ENCODE data around the gene DPH3. TPM values are rescaled to one million over a fixed set of nuclear protein-coding genes. Genes with fewer than 3 reads are reported as not detected.

Gene DPH3
- polyA plus RNA-seq, 1 of the 3 experiments (the other 2 are of a cell fraction): 8.5 TPM

DNA sequence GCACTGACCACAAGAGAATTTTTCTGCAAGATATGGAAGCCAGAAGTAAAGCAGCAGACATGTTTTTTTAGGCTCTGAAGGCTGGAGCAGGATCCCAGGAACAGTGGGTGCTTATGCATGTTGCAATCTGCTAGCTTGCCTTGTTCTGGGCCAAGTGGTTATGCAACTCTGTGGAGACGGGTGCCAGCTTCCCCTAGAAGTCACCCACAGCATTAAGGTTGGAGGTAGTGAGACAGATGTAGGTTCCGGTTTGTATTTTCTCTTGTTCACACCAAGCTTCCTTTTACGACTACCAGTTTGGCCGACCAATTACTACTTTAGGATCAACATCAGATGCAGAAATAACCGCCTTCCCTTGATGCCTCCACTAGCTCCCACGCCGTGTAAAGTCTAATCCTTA is 11.1 kb downstream of the DPH3 start:
- CTCF ChIA-PET: no interaction called here
- no peak overlapping the region for H3K27ac ChIP-seq (ENCODE audit: low read depth in 2 of 2, low read length in 1 of 2)
- H3F3A ChIP-seq (replicated peaks; ENCODE audit: insufficient read depth): no peaks in the 10 kb centered on the region
- no peaks in the 10 kb centered on the region for H3K79me2 ChIP-seq (ENCODE audit: insufficient read depth)
- no peak overlapping the region for H3K4me2 ChIP-seq
- H3K9me2 ChIP-seq: no peaks in the 10 kb centered on the region
- H4K20me1 ChIP-seq (ENCODE audit: insufficient read depth): no peaks in the 10 kb centered on the region
- H3K9ac ChIP-seq: no peak overlapping the region
- POLR2A ChIA-PET: no interaction called here
- H2AFZ ChIP-seq (ENCODE audit: low read depth): no peak overlapping the region
- peaks cover 6 to 9% of the 10 kb centered on the region in 2 experiments for H3K36me3 ChIP-seq (replicated peaks in 1 of 2; ENCODE audit: control insufficient read depth in 1 of 2, insufficient read depth in 2 of 2, low read length in 1 of 2)
- no peaks in the 10 kb centered on the region for H3K9me3 ChIP-seq
- DNase-seq: no peak
- no peak overlapping the region for H3K4me3 ChIP-seq (ENCODE audit: low read depth in 2 of 2, low read length in 1 of 2)
- no peaks in the 10 kb centered on the region for H3K4me1 ChIP-seq (ENCODE audit: control insufficient read depth in 1 of 2, insufficient read depth in 2 of 2, low read depth in 1 of 2, low read length in 1 of 2)
- 96% methylated on average over 6 of the region's 7 CpGs for WGBS (ENCODE audit: low lambda C conversion rate)
- TF ChIP-seq NFIC (IDR thresholded peaks at IDR 0.05; ENCODE audit: borderline replicate concordance) (no peak), RCOR1 (IDR thresholded peaks at IDR 0.05; ENCODE audit: low read length) (no peak), MXI1 (IDR thresholded peaks at IDR 0.05; ENCODE audit: low read depth, low read length) (no peak), TCF12 (IDR thresholded peaks at IDR 0.05) (no peak), CHD2 (IDR thresholded peaks at IDR 0.05; ENCODE audit: low read length, partially characterized antibody) (no peak), GATA2 (CRISPR knock-in tag; IDR thresholded peaks at IDR 0.05) (no peak), FOSL2 (IDR thresholded peaks at IDR 0.05; ENCODE audit: borderline replicate concordance, low read depth) (no peak), YY1 (IDR thresholded peaks at IDR 0.05; ENCODE audit: low read depth) (no peak), TEAD4 (IDR thresholded peaks at IDR 0.05; ENCODE audit: borderline replicate concordance, insufficient read depth) (no peak), FOXM1 (IDR thresholded peaks at IDR 0.05; ENCODE audit: low read depth) (no peak)
- TF ChIP-seq, protein P1, sequence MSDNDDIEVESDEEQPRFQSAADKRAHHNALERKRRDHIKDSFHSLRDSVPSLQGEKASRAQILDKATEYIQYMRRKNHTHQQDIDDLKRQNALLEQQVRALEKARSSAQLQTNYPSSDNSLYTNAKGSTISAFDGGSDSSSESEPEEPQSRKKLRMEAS (IDR thresholded peaks at IDR 0.05; ENCODE audit: low read depth): no peak
- TF ChIP-seq, protein P2, sequence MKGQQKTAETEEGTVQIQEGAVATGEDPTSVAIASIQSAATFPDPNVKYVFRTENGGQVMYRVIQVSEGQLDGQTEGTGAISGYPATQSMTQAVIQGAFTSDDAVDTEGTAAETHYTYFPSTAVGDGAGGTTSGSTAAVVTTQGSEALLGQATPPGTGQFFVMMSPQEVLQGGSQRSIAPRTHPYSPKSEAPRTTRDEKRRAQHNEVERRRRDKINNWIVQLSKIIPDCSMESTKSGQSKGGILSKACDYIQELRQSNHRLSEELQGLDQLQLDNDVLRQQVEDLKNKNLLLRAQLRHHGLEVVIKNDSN (IDR thresholded peaks at IDR 0.05; ENCODE audit: borderline replicate concordance, low read depth): no peak
- no peaks in the 10 kb centered on the region for H3K27me3 ChIP-seq (ENCODE audit: insufficient read depth)

DNA sequence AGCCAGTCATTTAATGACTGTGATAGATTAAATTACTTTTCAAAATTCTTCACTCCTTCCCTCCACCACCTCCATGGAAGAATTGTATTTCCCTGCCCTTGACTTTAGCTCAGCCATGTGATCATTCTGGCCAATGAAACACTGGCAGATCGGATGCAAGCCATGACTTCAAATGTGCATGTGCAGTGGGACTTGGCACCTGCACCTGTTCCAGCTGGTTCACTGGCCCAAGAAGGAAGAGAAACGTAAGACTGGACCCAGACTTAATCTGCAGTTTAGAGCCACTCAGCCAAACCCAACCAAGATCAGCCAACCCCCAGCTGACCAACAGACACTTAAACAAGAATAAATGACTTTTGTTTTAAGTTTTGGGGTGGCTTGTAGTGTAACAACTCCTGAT is 11.8 kb downstream of the DPH3 start:
- H3K4me2 ChIP-seq: no peak overlapping the region
- H3K4me1 ChIP-seq (ENCODE audit: control insufficient read depth in 1 of 2, insufficient read depth in 2 of 2, low read depth in 1 of 2, low read length in 1 of 2): no peaks in the 10 kb centered on the region
- POLR2A ChIA-PET: no interaction called here
- H3K79me2 ChIP-seq (ENCODE audit: insufficient read depth): no peaks in the 10 kb centered on the region
- no peak overlapping the region for H3K27ac ChIP-seq (ENCODE audit: low read depth in 2 of 2, low read length in 1 of 2)
- H3K9me3 ChIP-seq: no peaks in the 10 kb centered on the region
- peaks cover 3 to 4% of the 10 kb centered on the region in 2 experiments for H3K36me3 ChIP-seq (replicated peaks in 1 of 2; ENCODE audit: control insufficient read depth in 1 of 2, insufficient read depth in 2 of 2, low read length in 1 of 2)
- CTCF ChIA-PET: interaction anchor here (2.3 kb wide), 1 partner anchor 204 kb away, joined by 7 read pairs; no protein-coding TSS in a partner anchor
- H3F3A ChIP-seq (replicated peaks; ENCODE audit: insufficient read depth): no peaks in the 10 kb centered on the region
- DNase-seq: no peak
- no peaks in the 10 kb centered on the region for H3K9me2 ChIP-seq
- no peak overlapping the region for H2AFZ ChIP-seq (ENCODE audit: low read depth)
- H4K20me1 ChIP-seq (ENCODE audit: insufficient read depth): no peaks in the 10 kb centered on the region
- WGBS (ENCODE audit: low lambda C conversion rate): 84% methylated on average over 2 of the region's 2 CpGs
- TF ChIP-seq NRF1 (IDR thresholded peaks at IDR 0.05; ENCODE audit: low read depth, low read length) (no peak), TCF12 (IDR thresholded peaks at IDR 0.05) (no peak), RFX5 (IDR thresholded peaks at IDR 0.05; ENCODE audit: low read length) (no peak), TAF1 (IDR thresholded peaks at IDR 0.05; ENCODE audit: borderline replicate concordance, low read depth, low read length) (no peak), FOXJ3 (CRISPR knock-in tag; IDR thresholded peaks at IDR 0.05) (no peak), EZH2phosphoT487 (IDR thresholded peaks at IDR 0.05; ENCODE audit: borderline replicate concordance, low read depth) (no peak), SIN3A (IDR thresholded peaks at IDR 0.05; ENCODE audit: borderline replicate concordance, low read depth, low read length) (no peak), JUND (IDR thresholded peaks at IDR 0.05) (no peak), MXI1 (IDR thresholded peaks at IDR 0.05; ENCODE audit: low read depth, low read length) (no peak)
- TF ChIP-seq, protein P3, sequence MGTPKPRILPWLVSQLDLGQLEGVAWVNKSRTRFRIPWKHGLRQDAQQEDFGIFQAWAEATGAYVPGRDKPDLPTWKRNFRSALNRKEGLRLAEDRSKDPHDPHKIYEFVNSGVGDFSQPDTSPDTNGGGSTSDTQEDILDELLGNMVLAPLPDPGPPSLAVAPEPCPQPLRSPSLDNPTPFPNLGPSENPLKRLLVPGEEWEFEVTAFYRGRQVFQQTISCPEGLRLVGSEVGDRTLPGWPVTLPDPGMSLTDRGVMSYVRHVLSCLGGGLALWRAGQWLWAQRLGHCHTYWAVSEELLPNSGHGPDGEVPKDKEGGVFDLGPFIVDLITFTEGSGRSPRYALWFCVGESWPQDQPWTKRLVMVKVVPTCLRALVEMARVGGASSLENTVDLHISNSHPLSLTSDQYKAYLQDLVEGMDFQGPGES (IDR thresholded peaks at IDR 0.05; ENCODE audit: low read depth, low read length): no peak
- TF ChIP-seq, protein P4, sequence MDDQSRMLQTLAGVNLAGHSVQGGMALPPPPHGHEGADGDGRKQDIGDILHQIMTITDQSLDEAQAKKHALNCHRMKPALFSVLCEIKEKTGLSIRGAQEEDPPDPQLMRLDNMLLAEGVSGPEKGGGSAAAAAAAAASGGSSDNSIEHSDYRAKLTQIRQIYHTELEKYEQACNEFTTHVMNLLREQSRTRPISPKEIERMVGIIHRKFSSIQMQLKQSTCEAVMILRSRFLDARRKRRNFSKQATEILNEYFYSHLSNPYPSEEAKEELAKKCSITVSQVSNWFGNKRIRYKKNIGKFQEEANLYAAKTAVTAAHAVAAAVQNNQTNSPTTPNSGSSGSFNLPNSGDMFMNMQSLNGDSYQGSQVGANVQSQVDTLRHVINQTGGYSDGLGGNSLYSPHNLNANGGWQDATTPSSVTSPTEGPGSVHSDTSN (IDR thresholded peaks at IDR 0.05): no peak
- TF ChIP-seq, protein P5, sequence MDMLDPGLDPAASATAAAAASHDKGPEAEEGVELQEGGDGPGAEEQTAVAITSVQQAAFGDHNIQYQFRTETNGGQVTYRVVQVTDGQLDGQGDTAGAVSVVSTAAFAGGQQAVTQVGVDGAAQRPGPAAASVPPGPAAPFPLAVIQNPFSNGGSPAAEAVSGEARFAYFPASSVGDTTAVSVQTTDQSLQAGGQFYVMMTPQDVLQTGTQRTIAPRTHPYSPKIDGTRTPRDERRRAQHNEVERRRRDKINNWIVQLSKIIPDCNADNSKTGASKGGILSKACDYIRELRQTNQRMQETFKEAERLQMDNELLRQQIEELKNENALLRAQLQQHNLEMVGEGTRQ (IDR thresholded peaks at IDR 0.05; ENCODE audit: borderline replicate concordance, low read depth, low read length): no peak
- no peaks in the 10 kb centered on the region for H3K27me3 ChIP-seq (ENCODE audit: insufficient read depth)
- no peak overlapping the region for H3K4me3 ChIP-seq (ENCODE audit: low read depth in 2 of 2, low read length in 1 of 2)
- H3K9ac ChIP-seq: no peak overlapping the region

Data from SK-N-SH (cell line).